ENCODE measurements around the gene RASSF1. TPM values are rescaled to one million over a fixed set of nuclear protein-coding genes. Genes with fewer than 3 reads are reported as not detected.

Gene RASSF1
- total RNA-seq, 1 experiment from 2014 or later = 29.6 TPM

GRCh38 chr3:50373146-50374051 lies 32.8 kb upstream of the RASSF1 start:
- H3K27ac ChIP-seq (ENCODE audit: low read depth, low read length) = no peak overlapping the region
- H4K20me1 ChIP-seq (ENCODE audit: insufficient read depth) = no peaks in the 10 kb centered on the region
- BruUV-seq (replicated peaks) = no TSS peak
- H3K4me2 ChIP-seq (ENCODE audit: low read length) = no peak overlapping the region
- H3K36me3 ChIP-seq (ENCODE audit: control insufficient read depth in 1 of 2, insufficient read depth in 2 of 2, low read length in 2 of 2) = no peaks in the 10 kb centered on the region
- no peak overlapping the region for H3K4me3 ChIP-seq (replicated peaks in 1 of 2; ENCODE audit: low read depth in 1 of 2, low read length in 2 of 2)
- RAD21 ChIA-PET (ENCODE audit: low non-redundant PET in 1 of 2, low total read pairs in 2 of 2, uncharacterized antibody in 2 of 2, unreplicated experiment in 2 of 2) = no interaction called here
- no peaks in the 10 kb centered on the region for H3K79me2 ChIP-seq (ENCODE audit: insufficient read depth, low read length)
- no peaks in the 10 kb centered on the region for H3K9me3 ChIP-seq (ENCODE audit: control insufficient read depth in 1 of 2, insufficient read depth in 1 of 2, low read depth in 1 of 2, low read length in 2 of 2)
- TF ChIP-seq SP1 (IDR thresholded peaks at IDR 0.05; ENCODE audit: low read depth) (no peak), ZNF274 (IDR thresholded peaks at IDR 0.05; ENCODE audit: low read depth, low read length) (no peak), YY1 (IDR thresholded peaks at IDR 0.05; ENCODE audit: extremely low read depth, insufficient replicate concordance, low read depth, low read length) (no peak), CTCF (IDR thresholded peaks at IDR 0.05 in 2 of 3, conservative IDR thresholded peaks at IDR 0.05 in 1 of 3; ENCODE audit: borderline replicate concordance in 1 of 3, insufficient read depth in 1 of 3, low read depth in 2 of 3, low read length in 2 of 3) (no peak), EGR1 (IDR thresholded peaks at IDR 0.05; ENCODE audit: low read depth) (no peak), POLR2AphosphoS5 (IDR thresholded peaks at IDR 0.05; ENCODE audit: low read depth, low read length) (no peak), FOSL1 (IDR thresholded peaks at IDR 0.05; ENCODE audit: low read depth) (no peak), RAD21 (IDR thresholded peaks at IDR 0.05; ENCODE audit: low read depth) (no peak)
- TF ChIP-seq, protein P1, sequence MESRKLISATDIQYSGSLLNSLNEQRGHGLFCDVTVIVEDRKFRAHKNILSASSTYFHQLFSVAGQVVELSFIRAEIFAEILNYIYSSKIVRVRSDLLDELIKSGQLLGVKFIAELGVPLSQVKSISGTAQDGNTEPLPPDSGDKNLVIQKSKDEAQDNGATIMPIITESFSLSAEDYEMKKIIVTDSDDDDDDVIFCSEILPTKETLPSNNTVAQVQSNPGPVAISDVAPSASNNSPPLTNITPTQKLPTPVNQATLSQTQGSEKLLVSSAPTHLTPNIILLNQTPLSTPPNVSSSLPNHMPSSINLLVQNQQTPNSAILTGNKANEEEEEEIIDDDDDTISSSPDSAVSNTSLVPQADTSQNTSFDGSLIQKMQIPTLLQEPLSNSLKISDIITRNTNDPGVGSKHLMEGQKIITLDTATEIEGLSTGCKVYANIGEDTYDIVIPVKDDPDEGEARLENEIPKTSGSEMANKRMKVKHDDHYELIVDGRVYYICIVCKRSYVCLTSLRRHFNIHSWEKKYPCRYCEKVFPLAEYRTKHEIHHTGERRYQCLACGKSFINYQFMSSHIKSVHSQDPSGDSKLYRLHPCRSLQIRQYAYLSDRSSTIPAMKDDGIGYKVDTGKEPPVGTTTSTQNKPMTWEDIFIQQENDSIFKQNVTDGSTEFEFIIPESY (IDR thresholded peaks at IDR 0.05; ENCODE audit: extremely low read depth, insufficient replicate concordance, low read length) = no peak
- DNase-seq (ENCODE audit: low read depth, low spot score) (no peak), ATAC-seq (no peak)
- POLR2A ChIA-PET = no interaction called here
- intact Hi-C loops (cut with micrococcal nuclease) = no loop called here
- H3K27me3 ChIP-seq (ENCODE audit: insufficient read depth, low read length) = no peaks in the 10 kb centered on the region
- no peak overlapping the region for H3K9ac ChIP-seq (ENCODE audit: low read length)
- no peaks in the 10 kb centered on the region for H3K9me2 ChIP-seq (ENCODE audit: insufficient read depth)
- CTCF ChIA-PET = no interaction called here
- no peak overlapping the region for H2AFZ ChIP-seq (ENCODE audit: low read depth, low read length, poor library complexity, severe bottlenecking)
- H3K4me1 ChIP-seq (ENCODE audit: control insufficient read depth in 1 of 2, insufficient read depth in 2 of 2, low read length in 2 of 2) = peaks cover 4 to 10% of the 10 kb centered on the region in 2 experiments; a peak in 2 of 4 replicates
